HL-60/S4 treated with phorbol 12-myristate 13-acetate at 8.2 ng/mL for 4 days and 3 days (cell line): ENCODE measurements around the gene TMC3.

Experiments
- in situ Hi-C: fragments of 300-500 bp; cut with MboI; formaldehyde crosslinking; loops from 2 replicates; pipeline ENCODE4 v1.15.0; 2022; ENCODE audit warnings: low sequenced_read_pairs

TMC3 gene

DNA sequence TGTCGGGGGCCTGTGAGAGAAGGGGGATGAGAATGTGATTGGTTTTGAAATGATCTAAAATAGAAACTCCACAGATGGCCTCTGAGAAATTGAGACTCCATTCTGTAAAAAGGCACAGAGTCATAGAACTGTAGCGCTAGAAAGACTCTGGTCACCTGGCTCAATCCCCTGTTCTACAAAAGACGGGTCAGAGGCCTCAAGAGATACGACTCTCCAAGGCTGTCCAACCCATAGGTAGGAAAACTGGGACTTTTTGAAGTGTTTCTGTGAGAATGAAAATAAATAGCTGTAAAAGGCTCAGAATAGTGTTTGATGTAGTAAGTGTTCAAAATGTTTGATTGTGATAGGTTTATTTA, 11.7 kb upstream of the TMC3 start:
- in situ Hi-C loops: no loop called here

DNA sequence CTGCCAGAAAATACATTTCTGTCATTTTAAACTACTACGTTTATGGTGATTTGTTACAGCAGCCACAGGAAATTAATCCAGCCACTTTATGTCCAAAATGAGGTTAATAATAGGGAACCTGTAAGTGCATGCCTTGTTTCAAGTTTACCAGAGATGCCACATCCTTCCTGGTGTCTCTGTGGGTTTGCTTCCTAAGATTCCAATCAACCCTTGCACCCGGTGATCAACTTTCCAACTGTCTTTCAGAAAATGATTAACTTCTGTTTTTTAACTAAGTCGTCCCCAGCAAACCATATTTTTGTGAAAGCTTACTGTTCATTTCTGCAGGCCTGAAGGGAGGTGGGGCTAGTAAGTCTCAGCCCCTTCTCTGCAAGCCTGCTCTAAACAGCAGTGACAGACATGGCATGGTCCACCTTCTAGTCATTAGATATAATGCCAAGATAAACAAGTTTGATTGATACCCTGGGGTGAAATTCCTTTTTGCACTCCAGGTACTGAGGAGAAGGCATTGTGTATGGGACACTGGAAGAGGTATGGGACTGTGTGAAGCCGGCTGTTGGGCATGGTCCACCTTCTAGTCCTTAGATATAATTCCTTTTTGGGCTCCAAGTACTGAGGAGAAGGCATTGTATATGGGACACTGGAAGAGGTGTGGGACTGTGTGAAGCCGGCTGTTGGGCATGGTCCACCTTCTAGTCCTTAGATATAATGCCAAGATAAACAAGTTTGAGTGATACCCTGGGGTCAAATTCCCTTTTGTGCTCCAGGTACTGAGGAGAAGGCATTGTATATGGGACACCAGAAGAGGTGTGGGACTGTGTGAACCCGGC, 11.1 kb upstream of the TMC3 start:
- in situ Hi-C loops: no loop called here

DNA sequence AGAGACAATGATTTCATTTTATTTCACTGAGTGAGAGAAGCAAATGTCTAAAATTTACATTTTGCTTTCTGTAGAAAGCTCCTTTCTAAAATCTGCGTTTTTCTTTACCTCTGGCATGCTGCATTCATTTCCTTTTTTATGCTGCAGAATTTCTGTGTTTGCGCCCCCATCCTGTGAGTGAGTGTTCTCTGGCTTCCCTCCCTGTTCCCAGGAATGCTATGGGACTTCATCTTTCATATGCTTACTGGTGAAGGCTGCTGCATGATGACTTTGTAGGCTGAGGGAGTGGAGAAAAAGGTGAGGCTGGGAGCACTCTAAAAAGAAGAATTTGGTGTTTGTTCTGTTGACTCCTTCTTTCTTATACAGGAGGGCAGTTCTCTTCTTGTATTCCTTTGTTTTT, 7.7 kb upstream of the TMC3 start:
- in situ Hi-C loops: no loop called here

DNA sequence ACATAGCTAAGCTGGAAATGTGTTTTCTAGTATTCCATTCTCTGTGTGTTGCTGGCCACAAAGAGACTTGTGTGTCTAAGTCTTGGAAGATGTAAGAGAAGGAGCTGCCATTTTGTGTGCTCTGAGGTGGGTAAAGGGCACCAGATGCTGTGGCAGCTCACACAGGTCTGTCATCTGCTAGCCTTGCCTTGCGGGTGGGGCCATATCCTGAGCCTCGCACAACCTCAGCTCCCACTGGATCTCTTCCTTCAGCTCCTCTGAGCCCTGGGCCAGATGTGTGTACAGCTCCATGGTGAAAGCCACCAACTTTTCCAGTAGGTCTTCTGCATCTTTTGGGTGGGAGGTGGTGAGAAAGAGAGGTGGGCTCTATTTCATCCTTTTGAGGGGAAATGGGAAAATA, 6.7 kb upstream of the TMC3 start:
- in situ Hi-C loops: no loop called here

DNA sequence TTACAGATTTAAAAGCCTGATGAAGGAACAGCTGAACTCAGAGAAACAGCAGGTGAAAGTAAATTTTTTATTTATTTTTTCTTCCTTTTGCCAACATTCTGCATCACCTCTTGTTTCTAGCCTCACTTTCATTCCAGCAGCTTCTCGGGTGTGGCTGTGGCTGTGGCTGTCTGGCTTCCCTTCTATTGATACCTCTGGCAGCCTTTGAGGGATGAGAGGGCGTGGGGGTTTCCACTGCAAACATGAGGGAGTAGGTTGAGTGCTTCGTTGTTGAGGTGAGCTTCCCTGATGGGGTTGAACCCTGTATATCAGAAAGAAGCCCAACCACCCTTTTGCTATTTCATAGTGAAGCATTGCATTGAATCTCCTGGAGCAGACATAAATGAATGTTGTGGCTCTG, 6.2 kb upstream of the TMC3 start:
- in situ Hi-C loops: no loop called here

DNA sequence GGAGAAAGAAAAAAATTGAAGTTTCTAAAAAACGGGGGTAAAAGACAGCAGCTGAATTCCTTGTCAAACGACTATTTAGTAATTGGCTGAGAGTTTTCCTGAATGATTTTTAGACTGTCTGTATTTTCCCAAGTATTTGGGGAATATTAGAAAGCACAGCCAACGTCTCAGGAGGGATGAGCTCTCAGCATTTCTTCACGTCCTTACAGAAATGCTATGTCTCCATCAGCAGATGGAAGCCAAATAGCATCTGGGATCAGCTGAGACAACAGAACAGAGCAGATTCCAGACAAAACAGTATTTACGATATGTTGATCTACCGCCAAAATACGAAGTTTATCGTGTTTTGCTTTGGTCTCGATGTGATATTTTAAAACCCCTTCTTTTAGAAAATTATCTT, 5.3 kb upstream of the TMC3 start:
- in situ Hi-C loops: no loop called here

DNA sequence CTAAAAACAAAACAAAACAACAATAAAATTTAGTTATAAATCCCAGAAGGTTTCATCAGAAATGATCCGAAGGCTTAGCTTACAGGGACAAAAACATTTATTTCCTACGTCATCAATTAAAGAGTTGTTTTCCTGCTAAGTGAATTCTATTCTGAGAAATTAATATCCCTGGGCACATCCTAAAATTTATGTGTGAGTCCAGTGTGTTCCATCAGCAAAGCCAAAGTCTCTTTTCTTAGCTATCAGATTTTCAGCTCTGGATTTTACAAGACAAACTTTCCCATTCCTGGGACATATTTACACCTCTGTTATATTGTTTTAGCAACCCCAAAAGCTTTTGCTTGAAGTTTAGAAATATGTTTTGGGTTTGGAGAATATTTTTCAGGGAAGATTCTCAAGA, 4.4 kb upstream of the TMC3 start:
- in situ Hi-C loops: no loop called here

DNA sequence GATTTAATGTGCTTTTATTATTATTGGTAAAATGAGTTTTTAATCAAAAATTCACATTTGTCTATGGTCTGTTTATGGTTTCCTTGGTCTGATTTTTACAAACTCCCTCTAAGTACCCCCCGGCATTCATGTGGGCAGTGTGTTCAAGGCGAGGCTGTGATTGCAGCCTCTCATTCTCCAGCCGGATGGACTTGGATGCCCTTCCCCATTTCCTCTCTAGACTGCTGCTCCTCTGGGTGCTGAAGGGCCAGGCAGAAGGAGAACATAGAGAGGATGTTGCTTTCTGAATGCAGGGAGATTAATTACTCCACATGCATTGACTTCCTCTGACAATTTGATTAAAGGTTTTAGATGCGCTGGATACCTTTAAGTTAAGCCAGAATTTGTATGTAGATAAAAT, 3.9 kb upstream of the TMC3 start:
- in situ Hi-C loops: no loop called here

DNA sequence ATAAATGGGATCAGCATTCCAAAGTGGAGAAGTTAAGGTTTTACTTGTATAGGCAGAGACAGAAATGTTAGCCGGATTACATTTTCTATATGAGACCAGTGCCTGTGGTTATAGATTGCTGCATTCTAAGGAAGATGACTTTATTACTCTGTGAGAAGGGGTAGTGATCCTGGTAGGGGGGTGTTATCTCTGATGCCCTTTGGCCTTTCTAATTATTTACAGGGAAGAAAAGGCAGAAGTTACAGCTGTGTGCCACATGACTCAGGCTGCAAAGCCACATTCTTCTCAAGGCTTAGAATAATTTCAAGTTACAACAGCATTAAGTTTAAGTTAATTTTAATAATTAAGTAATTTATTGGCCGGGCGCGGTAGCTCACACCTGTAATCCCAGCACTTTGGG, 2.2 kb upstream of the TMC3 start:
- in situ Hi-C loops: no loop called here

DNA sequence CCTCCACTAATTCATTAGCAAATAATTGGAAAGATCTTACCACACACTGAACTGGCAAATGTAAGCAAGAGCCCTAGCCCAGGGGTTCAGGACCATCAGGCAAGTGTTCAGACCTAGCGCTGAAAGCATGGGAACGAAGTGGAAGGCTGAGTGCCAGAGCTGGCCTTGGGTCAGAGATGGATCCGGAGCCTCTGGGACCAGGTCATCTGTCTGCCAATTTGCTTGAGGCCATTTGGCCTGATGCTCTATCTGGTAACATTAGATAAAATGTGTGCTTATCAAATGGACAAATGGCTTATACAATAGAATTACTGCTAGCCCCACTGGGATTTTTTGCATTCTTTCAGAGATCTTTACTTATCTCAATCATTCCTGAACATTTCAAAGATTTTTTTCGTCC, 1.4 kb upstream of the TMC3 start:
- in situ Hi-C loops: no loop called here

DNA sequence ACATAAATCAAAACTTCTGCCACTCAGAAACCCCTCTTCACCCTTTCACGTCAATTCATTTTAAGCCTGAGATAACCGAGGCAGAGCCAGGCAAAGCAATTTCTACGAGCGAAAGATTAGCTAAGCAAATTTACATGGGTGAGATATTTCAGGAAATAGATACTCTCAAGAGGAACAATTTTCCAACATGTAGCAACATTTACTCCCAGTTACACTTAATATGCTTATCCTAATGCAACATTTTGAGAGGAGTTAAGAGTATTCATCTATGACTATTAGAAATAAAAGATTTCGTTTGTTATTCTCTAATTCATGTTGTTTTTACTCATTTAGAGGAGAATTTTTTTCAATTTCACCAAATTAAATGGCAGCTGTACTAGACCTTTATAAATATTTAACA, 837 bp downstream of the TMC3 start:
- in situ Hi-C loops: no loop called here

DNA sequence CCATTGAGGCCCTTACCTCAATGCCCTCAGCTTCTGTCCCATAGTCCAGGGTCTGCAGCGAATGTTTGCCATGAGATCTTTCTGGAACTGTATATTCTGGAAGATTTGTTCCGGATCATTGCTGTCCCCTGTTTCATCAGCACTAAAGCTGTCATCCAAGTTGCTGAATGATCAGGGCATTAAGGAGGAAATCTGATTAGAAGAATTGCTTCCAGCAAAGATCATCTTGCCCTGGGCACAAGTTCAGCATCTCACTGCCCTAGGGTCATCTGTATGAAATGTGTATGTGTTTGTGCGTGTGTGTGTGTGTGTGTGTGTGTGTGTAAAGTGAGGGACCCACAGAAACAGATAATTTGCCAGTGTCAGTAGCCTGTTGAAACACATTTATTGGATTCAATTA, 1.4 kb downstream of the TMC3 start:
- in situ Hi-C loops: no loop called here

DNA sequence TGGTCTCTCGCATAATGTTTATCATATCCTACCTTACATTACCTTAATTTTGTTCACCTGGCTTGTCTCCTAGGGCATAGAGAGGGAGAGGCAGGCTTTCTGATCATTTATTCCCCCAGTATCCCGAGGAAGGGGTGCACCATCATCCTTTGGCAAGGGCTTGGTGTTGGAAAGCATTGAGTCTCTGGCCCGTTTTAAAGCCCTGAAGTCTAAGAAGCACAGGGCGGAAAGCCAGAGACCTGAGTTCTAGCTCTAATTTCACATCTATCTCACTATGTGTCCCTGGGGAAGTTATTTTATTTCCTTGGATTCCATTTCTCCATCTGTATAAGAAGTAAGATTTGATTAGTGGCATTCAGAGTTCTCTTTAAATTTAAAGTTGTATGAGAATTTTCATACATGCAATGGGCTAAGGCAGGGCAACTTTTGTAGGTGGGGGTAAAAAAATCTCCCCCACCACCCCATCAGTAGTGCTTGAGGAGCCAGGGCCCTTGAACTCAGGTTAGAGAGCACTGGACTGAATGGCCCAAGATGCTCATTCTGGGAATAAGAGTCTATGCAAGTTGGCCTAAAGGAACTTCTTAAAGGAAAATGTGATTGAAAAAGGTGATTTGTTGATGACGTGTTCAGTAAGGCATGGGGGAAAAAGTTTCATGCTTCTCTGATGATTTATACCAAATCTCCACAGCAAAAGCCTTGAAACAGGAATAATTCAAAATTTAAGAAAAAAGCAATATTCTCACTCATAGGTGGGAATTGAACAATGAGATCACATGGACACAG, 10.1 kb downstream of the TMC3 start:
- in situ Hi-C loops: no loop called here

DNA sequence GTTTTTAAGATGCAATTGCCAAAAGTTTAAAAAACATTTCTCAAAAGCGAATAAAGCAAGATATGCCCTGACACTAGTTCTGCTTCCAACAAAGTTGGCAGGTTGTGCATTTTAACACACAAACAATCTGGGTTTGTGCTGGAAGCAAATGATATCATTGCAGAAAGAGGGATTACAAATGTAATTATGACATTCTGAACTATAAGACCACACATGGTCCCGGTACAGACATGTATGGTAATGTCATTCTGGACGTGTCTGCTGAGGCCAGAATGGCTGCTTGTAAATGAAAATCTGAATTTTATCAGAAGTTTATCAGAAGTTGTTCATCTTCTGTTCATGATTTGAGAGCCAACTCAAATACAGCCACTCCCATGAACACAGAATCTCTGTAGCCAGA, 10.7 kb downstream of the TMC3 start:
- in situ Hi-C loops: no loop called here

DNA sequence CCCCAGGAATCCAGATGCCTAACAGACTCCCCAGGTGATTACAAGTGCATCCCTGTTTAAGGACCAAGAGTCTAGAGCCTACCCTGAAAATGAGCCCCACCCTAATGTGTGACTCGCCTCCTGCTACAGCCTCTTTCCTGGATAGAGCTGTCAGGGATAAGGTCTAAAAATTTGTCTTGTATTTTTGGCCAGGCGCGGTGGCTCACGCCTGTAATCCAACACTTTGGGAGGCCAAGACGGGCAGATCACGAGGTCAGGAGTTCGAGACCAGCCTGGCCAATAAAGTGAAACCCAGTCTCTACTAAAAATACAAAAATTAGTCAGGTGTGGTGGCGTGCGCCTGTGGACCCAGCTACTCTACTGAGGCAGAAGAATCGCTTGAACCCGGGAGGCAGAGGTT, 11.2 kb downstream of the TMC3 start:
- in situ Hi-C loops: no loop called here

DNA sequence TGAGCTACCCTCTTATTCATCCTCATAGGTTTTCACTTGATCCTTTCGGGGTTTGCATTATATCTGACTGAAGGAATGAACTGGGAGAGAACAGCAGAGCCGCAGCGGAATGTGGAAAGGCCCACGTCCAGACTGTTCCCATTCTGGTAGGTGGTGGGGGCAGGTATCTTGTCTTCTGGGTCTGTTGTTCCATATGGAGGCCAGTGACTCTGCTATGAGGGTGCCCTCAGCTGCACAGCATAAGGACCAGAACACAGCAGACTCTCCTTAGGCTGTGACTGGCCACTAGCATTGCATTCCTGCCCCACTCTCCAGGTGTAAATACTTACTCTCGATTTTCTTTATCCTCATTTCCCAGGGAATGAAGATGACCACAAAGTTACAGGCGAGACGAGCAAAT, 12.1 kb downstream of the TMC3 start:
- in situ Hi-C loops: no loop called here

DNA sequence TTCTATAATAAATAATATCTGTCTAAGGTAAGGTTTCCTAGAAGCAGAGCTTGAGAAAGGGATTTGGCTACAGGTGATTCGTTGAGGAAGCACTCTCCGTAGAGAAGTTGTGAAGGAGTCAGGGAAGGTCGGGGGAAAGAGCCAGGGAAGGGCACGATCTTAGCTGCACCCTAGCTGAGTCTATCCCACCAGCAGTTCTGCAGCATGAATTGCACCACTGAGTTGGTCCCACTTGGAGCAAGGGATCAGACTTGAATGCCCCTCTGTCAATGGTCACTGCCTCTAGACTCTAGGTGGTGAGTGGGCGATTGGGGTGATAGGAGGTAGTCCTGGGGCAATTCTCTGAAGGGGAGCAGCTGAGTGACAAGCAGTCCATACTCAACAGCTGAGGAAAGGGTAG, 13.5 kb downstream of the TMC3 start:
- in situ Hi-C loops: no loop called here

DNA sequence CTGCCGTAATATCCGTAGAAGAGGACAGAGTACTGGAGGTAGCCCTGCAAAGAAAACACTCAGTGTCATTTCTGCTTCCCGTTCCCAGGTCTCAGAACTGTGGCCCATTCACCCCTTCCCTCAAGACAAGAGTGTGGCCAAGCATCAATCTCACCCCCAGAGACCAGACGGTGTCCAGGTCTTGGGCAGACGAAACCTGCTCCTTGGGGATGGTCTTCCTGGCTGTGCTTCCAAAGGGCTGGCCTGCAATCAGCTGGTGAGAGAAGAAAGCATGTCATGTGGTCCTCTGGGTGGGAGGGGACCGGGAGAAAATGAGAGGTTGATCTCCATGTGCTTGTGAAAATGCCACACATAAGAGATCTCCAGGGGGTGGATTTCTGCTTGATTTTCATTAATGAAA, 15.8 kb downstream of the TMC3 start:
- in situ Hi-C loops: no loop called here

DNA sequence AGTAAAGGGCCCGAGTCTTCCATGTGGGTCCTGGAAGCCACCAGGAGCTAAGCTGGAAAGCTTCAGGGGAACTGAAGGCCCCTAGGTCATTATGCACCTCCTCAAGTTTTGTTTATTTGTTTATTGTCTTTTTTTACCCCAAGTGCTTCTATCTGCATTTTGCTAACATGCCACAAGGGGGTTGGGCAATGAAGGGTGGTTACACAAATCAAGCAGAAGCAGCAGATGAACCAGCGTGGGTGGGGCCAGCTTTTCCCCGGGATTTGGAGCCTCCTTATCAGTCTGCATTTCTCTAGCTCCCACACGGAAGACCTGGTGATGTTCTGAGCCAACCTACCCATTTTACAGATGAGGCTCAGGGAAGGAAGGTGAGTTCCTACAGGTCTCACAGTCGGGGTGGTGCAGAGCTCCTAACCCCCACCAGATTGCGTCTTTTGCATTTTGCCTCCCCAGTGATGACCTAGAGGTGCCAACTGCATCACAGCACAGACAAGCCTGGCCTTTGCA, 16.8 kb downstream of the TMC3 start:
- in situ Hi-C loops: no loop called here

DNA sequence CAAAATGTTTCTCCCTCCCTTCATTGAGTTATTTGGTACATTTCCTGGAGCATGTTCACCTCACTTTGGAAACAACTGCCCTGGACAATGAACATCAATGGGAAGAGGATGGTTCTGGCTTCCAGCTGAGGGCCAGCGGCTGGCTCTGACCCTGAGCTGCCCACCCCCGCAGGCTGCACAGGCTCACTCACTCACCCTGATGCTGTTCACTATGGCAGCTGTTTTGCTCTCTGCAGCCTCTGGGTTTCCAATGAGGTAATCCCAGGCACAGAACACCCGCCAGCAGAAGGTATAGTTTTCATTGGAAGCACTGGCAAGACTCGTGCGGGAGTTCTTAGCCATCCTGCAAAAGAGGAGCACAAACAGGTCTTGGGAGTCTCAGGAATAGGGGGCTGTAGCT, 17.8 kb downstream of the TMC3 start:
- in situ Hi-C loops: no loop called here

DNA sequence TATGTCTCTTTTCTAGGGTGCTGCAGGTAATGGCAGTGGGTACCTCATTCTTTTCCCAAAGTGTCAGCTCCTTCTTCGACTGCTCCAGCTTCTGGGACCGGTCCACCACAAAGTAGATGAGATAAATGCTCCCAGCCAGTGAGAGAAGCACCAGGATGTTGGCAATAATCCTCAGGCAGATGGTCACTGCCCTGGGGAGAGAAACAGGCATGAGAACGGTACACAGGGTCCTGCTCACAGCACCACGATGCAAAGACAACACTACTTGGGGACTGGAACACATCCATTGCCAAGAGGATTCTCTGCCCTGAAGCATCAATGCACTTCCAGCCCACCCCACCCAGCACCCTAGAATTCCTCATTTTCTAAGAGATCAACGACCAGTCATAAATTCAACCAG, 22.4 kb downstream of the TMC3 start:
- in situ Hi-C loops: no loop called here

DNA sequence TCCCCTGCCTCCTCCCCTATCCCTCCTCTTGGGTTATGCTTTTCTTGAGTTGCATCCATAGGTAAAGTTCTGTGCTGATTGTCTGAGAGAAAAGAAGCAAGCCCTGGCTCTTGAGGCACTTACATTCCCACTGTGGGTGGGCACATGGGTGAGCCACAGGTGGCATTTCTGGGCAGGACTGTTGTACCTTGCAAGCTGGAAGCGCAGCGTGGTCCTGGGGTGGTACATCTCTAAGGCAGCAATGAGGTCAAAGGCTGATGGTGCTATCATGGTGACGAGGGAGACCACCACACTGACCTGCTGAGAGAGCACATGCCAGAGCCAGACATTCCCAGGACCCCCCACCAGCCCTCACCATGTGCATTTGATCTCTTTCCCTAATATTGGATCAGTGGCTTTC, 24.7 kb downstream of the TMC3 start:
- in situ Hi-C loops: no loop called here
